Right renal cortex interstitium (tissue), 3 donors: ENCODE data around the gene STARD8. TPM values are rescaled to one million over a fixed set of nuclear protein-coding genes. Genes with fewer than 3 reads are reported as not detected.
"Not testable (repeated sequence)": the region's sequence is repeated elsewhere in the genome, so short reads cannot be mapped to it uniquely, and the experiment has no call there.

ENCODE experiments used
- DNase-seq, 3 donors: peaks; one replicate each; pipeline ENCODE4 v3.0.0-alpha.2; 2013; ENCODE audit warnings: low read depth in 3 of 3, low spot score in 2 of 3
- polyA plus RNA-seq, 3 donors: library from polyadenylated mRNA; unstranded; fragments of 120-200 nt; gene quantifications; one replicate each; pipeline ENCODE4 v1.2.1, GENCODE V29; 2013; ENCODE audit not compliant: insufficient read length in 3 of 3

The STARD8 gene
- 10 to 100 TPM; 16.3 to 19.3 (median 18.4) TPM for polyA plus RNA-seq

- no peak for DNase-seq
These were observed at the start of gene STARD8 for GRCh38 chrX:68647156-68647957. STARD8 (plus strand) TSS chrX:68647666; CDS start chrX:68647883, 217 bp downstream.

GRCh38 chrX:68598841-68599240 lies 48.6 kb upstream of the STARD8 start:
- DNase-seq, result no peak

- DNase-seq, result no peak
These were observed 48.0 kb upstream of the STARD8 start for GRCh38 chrX:68599256-68600152.

GRCh38 chrX:68604216-68604615 lies 43.2 kb upstream of the STARD8 start:
- DNase-seq, result not testable (repeated sequence)

- not testable (repeated sequence) for DNase-seq
These were observed 32.7 kb upstream of the STARD8 start for GRCh38 chrX:68614733-68615132.

GRCh38 chrX:68627986-68628385 lies 19.5 kb upstream of the STARD8 start:
- DNase-seq, result no peak

- not testable (repeated sequence) for DNase-seq
These were observed 17.5 kb upstream of the STARD8 start for GRCh38 chrX:68629936-68630335.

GRCh38 chrX:68631336-68631735 lies 16.1 kb upstream of the STARD8 start:
- DNase-seq, result no peak

- no peak for DNase-seq
These were observed 15.0 kb upstream of the STARD8 start for GRCh38 chrX:68632491-68632890.

GRCh38 chrX:68633981-68634380 lies 13.5 kb upstream of the STARD8 start:
- DNase-seq, result no peak

GRCh38 chrX:68634649-68635227 lies 12.7 kb upstream of the STARD8 start:
- no peak for DNase-seq

- no peak for DNase-seq
These were observed 6.8 kb upstream of the STARD8 start for GRCh38 chrX:68640661-68641060.

- no peak for DNase-seq
These were observed 2.6 kb upstream of the STARD8 start for GRCh38 chrX:68644861-68645260.

- no peak for DNase-seq
These were observed 1.0 kb upstream of the STARD8 start for GRCh38 chrX:68646421-68646820.

- no peak for DNase-seq
These were observed 1.5 kb downstream of the STARD8 start for GRCh38 chrX:68648960-68649359.

- no peak for DNase-seq
These were observed 3.0 kb downstream of the STARD8 start for GRCh38 chrX:68650491-68650890.

- no peak for DNase-seq
These were observed 3.6 kb downstream of the STARD8 start for GRCh38 chrX:68651110-68651509.

GRCh38 chrX:68652326-68653170 lies 5.1 kb downstream of the STARD8 start:
- no peak for DNase-seq

- DNase-seq, result no peak
These were observed 7.2 kb downstream of the STARD8 start for GRCh38 chrX:68654693-68655092.

- not testable (repeated sequence) for DNase-seq
These were observed 9.0 kb downstream of the STARD8 start for GRCh38 chrX:68656473-68656872.
